ENCODE measurements around the gene SYNGR3.

SYNGR3 gene

DNA sequence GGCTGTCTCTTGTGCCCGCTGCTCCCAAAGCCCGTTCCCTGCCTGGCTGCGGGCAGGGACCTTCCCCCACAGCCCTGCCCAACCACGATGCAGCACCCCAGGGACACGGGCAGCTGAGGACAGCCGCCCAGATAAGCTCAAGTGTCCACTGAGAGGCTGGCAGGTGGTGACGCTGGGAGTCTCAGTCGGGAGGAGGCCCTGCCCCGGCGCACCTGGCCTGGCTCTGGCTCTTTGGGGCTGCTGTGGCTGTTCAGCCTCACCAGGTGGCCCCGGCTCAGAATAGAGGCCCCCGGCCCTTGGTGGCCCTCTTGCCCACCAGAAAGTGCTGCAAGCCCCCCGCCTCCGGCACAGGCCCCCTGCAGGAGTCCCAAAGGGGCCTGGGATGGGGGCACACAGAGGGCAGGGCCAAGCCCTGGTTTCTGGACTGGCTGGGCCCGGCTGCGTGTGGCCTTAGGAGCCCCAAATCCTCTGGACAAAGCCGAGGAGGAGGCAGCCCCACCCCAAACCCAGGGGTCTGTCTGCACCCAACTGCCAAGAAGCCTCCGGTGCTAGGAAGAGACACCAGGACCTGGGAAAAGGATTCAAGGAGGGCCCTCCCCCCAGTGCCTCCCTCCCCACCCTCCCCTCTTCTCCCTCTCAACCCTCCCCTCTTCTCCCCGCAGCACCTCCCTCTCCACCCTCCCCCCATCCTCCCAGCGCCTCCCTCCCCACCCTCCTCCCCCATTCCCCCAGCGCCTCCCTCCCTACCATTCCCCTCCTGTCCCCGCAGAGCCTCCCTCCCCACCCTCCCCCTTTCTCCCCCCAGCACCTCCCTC, 52.6 kb downstream of the SYNGR3 start:
- DNase-seq (ENCODE audit: low spot score), result no peak

DNA sequence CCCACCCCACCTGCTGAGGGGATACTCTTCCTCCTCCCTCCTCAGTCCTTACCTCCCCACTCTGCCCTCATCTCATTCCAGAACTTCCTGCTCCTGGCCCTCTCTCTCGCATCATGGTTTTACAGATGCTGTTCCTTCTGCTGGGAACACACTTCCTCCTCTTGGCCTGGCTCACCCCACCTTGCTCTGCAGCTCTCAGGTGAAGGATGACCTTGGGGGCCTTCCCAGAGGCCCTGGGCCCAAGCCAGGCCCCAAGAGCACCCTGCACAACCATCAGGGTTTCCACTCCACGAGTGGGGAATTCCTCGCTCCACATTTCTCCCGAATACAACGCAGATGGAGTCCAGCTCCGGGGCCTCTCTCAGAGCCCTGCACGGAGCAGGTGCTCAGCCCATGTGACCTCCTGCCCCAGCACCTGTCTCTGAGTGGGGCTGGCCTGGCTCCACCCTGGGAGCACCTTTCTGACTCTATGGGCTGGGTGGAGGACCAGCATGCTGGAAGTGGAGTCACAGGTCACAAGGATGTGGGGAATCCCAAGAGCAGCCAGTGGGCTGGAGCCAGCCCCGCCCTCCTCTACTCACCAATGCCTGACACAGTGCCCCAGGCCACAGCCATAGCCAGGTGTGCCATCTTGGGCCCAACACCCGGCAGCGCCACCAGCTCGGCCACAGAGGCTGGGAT, 53.4 kb downstream of the SYNGR3 start:
- no peak for DNase-seq (ENCODE audit: low spot score)
